ENCODE data around the gene RMDN2. TPM values are rescaled to one million over a fixed set of nuclear protein-coding genes. Genes with fewer than 3 reads are reported as not detected.
A peak's percentile ranks its signal among the peaks of the same experiment; 100 is the strongest.
"Not testable (repeated sequence)": the region's sequence is repeated elsewhere in the genome, so short reads cannot be mapped to it uniquely, and the experiment has no call there.

Gene RMDN2
- total RNA-seq, 2 donors from 2014 or later = 3.9 to 4.9 TPM

DNA sequence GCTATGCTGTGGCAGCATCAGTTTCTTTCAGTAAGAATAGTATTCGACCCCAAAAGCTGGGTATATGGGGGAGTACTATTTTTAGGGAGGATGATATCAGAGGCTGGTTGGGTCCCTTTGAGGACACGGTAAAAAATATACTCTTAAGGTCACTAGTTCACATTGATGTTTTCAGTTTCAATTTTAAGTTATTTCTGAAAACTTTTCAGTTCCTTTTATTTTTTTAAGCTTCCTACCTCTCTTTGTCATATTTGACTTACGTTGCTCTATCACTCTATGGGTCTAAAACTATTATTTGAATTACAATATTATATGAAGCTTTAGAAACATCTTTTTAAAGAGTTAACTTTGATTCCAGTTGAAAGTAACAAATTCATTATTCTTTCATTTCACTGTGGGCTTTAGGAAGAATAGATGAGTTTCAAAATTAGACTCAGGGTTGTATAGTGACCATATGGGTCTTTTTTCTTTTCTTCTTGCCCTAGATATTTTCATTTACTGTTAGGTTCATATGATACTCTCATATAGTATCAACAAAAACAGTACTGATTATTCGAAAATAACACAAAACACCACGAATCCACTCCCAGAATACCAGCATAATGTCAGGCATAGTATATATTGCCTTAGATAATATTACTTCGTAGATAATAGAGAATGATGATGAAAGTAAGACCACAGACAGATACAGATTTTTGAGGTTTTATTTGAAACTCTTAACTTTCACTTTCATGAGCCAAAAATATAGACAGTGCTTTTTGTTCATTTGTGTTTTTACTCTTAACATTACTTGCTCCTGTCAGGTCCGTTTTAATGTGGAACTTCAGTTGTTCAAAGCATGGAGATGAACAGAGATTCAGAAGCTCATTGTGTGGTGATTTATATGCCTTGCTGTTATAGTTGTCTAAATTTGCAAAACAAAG lies 9.8 kb downstream of the RMDN2 start:
- H3K36me3 Mint-ChIP-seq (ENCODE audit: low read depth) = peaks cover 26% of the 10 kb centered on the region
- TF ChIP-seq, protein P1, sequence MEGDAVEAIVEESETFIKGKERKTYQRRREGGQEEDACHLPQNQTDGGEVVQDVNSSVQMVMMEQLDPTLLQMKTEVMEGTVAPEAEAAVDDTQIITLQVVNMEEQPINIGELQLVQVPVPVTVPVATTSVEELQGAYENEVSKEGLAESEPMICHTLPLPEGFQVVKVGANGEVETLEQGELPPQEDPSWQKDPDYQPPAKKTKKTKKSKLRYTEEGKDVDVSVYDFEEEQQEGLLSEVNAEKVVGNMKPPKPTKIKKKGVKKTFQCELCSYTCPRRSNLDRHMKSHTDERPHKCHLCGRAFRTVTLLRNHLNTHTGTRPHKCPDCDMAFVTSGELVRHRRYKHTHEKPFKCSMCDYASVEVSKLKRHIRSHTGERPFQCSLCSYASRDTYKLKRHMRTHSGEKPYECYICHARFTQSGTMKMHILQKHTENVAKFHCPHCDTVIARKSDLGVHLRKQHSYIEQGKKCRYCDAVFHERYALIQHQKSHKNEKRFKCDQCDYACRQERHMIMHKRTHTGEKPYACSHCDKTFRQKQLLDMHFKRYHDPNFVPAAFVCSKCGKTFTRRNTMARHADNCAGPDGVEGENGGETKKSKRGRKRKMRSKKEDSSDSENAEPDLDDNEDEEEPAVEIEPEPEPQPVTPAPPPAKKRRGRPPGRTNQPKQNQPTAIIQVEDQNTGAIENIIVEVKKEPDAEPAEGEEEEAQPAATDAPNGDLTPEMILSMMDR (conservative IDR thresholded peaks at IDR 0.05) = no peak
- Histone ChIP-seq H3K4me3 (ENCODE audit: low read length) (no peak overlapping the region), H3K4me1 (ENCODE audit: control insufficient read depth, insufficient read depth, low read length) (no peaks in the 10 kb centered on the region), H3K27ac (ENCODE audit: low read depth, low read length) (no peak overlapping the region), H3K27me3 (ENCODE audit: control insufficient read depth, insufficient read depth, low read length, poor library complexity, severe bottlenecking) (no peaks in the 10 kb centered on the region), H3K9me3 (ENCODE audit: control insufficient read depth, low read length) (peaks cover 11% of the 10 kb centered on the region), H3K36me3 (ENCODE audit: control insufficient read depth, insufficient read depth, low read length) (no peaks in the 10 kb centered on the region), H3K9ac (ENCODE audit: extremely low read depth, low read length, poor library complexity, severe bottlenecking) (no peak overlapping the region)
- WGBS, 2 experiments (ENCODE audit: insufficient coverage in 1 of 2, insufficient read length in 1 of 2) = 80 to 97% methylated on average over 1 to 4 of the region's 7 CpGs
- H3K4me1 Mint-ChIP-seq = no peaks in the 10 kb centered on the region
- peaks cover 38% of the 10 kb centered on the region for H3K9me3 Mint-ChIP-seq
- no peak for DNase-seq
- no peak overlapping the region for H3K27ac Mint-ChIP-seq
- no peak overlapping the region for H3K4me3 Mint-ChIP-seq
- H3K27me3 Mint-ChIP-seq (ENCODE audit: insufficient read depth) = peaks cover 9% of the 10 kb centered on the region

DNA sequence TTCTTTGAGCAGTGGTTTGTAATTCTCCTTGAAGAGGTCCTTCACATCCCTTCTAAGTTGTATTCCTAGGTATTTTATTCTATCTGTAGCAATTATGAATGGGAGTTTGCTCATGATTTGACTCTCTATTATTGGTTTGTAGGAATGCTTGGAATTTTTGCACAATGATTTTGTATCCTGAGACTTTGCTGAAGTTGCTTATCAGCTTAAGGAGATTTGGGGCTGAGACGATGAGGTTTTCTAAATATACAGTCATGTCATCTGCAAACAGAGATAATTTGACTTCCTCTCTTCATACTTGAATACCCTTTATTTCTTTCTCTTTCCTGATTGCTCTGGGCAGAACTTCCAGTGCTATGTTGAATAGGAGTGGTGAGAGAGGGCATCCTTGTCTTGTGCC lies 12.5 kb downstream of the RMDN2 start:
- not testable (repeated sequence) for H3K9me3 ChIP-seq (ENCODE audit: control insufficient read depth, low read length); DNase-seq; H3K27ac ChIP-seq (ENCODE audit: low read depth, low read length); H3K27me3 ChIP-seq (ENCODE audit: control insufficient read depth, insufficient read depth, low read length, poor library complexity, severe bottlenecking); H3K4me1 ChIP-seq (ENCODE audit: control insufficient read depth, insufficient read depth, low read length); H3K27ac Mint-ChIP-seq; H3K36me3 ChIP-seq (ENCODE audit: control insufficient read depth, insufficient read depth, low read length); H3K9ac ChIP-seq (ENCODE audit: extremely low read depth, low read length, poor library complexity, severe bottlenecking); H3K4me3 Mint-ChIP-seq; H3K4me1 Mint-ChIP-seq
- H3K9me3 Mint-ChIP-seq = peaks cover 34% of the 10 kb centered on the region
- peak overlapping the region; percentile 45 for H3K4me3 ChIP-seq (ENCODE audit: low read length)
- peaks cover 11% of the 10 kb centered on the region for H3K27me3 Mint-ChIP-seq (ENCODE audit: insufficient read depth)
- peaks cover 15% of the 10 kb centered on the region for H3K36me3 Mint-ChIP-seq (ENCODE audit: low read depth)
- 80% methylated on average over 1 of the region's 1 CpG; no CpG with 5 or more reads in 1 of the 2 experiments for WGBS, 2 experiments (ENCODE audit: insufficient coverage in 1 of 2, insufficient read length in 1 of 2)

DNA sequence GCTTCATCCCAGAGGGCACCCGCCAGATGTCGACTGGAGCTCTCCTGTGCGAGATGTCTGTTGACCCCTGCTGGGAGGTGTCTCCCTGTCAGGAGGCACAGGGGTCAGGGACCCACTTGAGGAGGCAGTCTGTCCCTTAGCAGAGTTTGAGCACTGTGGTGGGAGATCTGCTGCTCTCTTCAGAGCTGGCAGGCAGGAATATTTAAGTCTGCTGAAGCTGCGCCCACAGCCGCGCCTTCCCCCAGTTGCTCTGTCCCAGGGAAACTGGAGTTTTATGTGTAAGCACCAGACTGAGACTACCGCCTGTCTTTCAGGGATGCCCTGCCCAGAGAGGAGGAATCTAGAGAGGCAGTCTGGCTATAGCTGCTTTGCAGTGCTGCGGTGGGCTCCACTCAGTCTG lies 16.2 kb downstream of the RMDN2 start:
- not testable (repeated sequence) for H3K4me1 Mint-ChIP-seq; H3K4me1 ChIP-seq (ENCODE audit: control insufficient read depth, insufficient read depth, low read length); H3K27ac Mint-ChIP-seq; H3K9me3 ChIP-seq (ENCODE audit: control insufficient read depth, low read length); DNase-seq; H3K27ac ChIP-seq (ENCODE audit: low read depth, low read length); H3K4me3 ChIP-seq (ENCODE audit: low read length); H3K9ac ChIP-seq (ENCODE audit: extremely low read depth, low read length, poor library complexity, severe bottlenecking); H3K27me3 ChIP-seq (ENCODE audit: control insufficient read depth, insufficient read depth, low read length, poor library complexity, severe bottlenecking); H3K36me3 Mint-ChIP-seq (ENCODE audit: low read depth); H3K36me3 ChIP-seq (ENCODE audit: control insufficient read depth, insufficient read depth, low read length); H3K4me3 Mint-ChIP-seq
- Mint-ChIP-seq H3K9me3 (peaks cover 14% of the 10 kb centered on the region), H3K27me3 (ENCODE audit: insufficient read depth) (peaks cover 11% of the 10 kb centered on the region)
- WGBS, 2 experiments (ENCODE audit: insufficient coverage in 1 of 2, insufficient read length in 1 of 2) = 92 to 100% methylated on average over 4 to 8 of the region's 8 CpGs

DNA sequence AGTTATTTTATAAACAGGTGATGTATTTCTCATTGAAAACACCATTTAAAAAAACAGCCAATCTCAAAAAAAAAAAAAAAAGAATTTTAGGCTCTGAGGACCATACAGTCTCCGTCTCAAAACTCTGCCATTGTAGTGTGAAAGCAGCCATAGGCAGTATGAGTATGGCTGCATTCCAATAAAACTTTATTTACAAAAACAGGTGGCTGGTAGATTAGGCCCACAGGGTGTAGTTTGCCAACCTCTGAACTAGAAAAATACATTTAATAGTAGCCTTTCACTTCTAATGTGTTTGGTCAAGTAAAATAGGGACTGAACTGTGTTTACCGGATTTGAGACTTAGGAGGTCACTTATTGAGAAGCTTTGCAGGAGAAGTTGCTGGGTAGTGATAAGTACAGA lies 19.2 kb downstream of the RMDN2 start:
- peaks cover under 1% of the 10 kb centered on the region for H3K9me3 Mint-ChIP-seq
- DNase-seq = no peak
- H3K27ac Mint-ChIP-seq = no peak overlapping the region
- H3K4me1 ChIP-seq (ENCODE audit: control insufficient read depth, insufficient read depth, low read length) = no peaks in the 10 kb centered on the region
- no peak overlapping the region for H3K4me3 ChIP-seq (ENCODE audit: low read length)
- H3K27ac ChIP-seq (ENCODE audit: low read depth, low read length) = no peak overlapping the region
- H3K9ac ChIP-seq (ENCODE audit: extremely low read depth, low read length, poor library complexity, severe bottlenecking) = no peak overlapping the region
- H3K27me3 Mint-ChIP-seq (ENCODE audit: insufficient read depth) = peaks cover 2% of the 10 kb centered on the region
- no peaks in the 10 kb centered on the region for H3K4me1 Mint-ChIP-seq
- H3K36me3 Mint-ChIP-seq (ENCODE audit: low read depth) = no peaks in the 10 kb centered on the region
- 86 to 100% methylated on average over 1 to 2 of the region's 2 CpGs for WGBS, 2 experiments (ENCODE audit: insufficient coverage in 1 of 2, insufficient read length in 1 of 2)
- TF ChIP-seq, protein P1 (conservative IDR thresholded peaks at IDR 0.05) = no peak
- H3K36me3 ChIP-seq (ENCODE audit: control insufficient read depth, insufficient read depth, low read length) = no peaks in the 10 kb centered on the region
- no peak overlapping the region for H3K4me3 Mint-ChIP-seq
- no peaks in the 10 kb centered on the region for H3K9me3 ChIP-seq (ENCODE audit: control insufficient read depth, low read length)
- H3K27me3 ChIP-seq (ENCODE audit: control insufficient read depth, insufficient read depth, low read length, poor library complexity, severe bottlenecking) = no peaks in the 10 kb centered on the region
